ENCODE data around the gene CEP250. TPM values are rescaled to one million over a fixed set of nuclear protein-coding genes. Genes with fewer than 3 reads are reported as not detected.

The CEP250 gene
- polyA plus RNA-seq, 1 donor (not counting 4 experiments of a cell fraction or from before 2014, with no cell fraction given) = 8.1 TPM

DNA sequence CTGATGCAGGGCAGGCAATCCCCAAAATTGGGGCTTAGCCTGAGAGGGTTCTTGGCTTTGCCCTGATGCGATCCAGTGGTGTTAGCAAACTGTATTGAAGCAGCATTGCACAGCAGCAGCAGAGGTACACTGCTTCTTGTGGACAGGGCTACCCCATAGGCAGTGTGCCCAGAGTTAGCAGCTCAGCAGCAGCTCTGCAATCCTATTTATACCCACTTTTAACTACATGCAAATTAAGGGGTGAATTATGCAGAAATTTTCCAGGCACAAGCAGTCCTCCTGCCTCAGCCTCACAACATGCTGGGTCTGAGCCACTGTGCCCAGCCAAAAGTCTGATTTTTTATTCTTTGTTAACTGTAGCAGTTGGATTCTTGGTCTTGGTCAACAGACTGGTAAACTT is 70.2 kb downstream of the CEP250 start:
- FAIRE-seq (no peak), DNase-seq (ENCODE audit: low read depth, low spot score) (no peak)
- no peaks in the 10 kb centered on the region for H3K36me3 ChIP-seq (ENCODE audit: control insufficient read depth in 2 of 2, extremely low read depth in 1 of 2, insufficient read depth in 2 of 2, low read length in 2 of 2)
- H3K4me2 ChIP-seq (ENCODE audit: control insufficient read depth, extremely low read depth, insufficient read depth, low read depth, low read length) = no peak overlapping the region
- no peak overlapping the region for H3K27ac ChIP-seq (ENCODE audit: control insufficient read depth, insufficient read depth, low read length)
- H3K9ac ChIP-seq (ENCODE audit: control insufficient read depth, extremely low read depth, insufficient read depth, low read length) = no peak overlapping the region
- no peaks in the 10 kb centered on the region for H3K9me3 ChIP-seq (ENCODE audit: control insufficient read depth, low read depth, low read length)
- H3K4me1 ChIP-seq (ENCODE audit: control insufficient read depth, extremely low read depth, insufficient read depth, low read length) = no peaks in the 10 kb centered on the region
- H3K4me3 ChIP-seq (ENCODE audit: control insufficient read depth in 2 of 3, extremely low read depth in 1 of 3, insufficient read depth in 2 of 3, low read depth in 1 of 3, low read length in 3 of 3) = no peak overlapping the region
- no peaks in the 10 kb centered on the region for H3K27me3 ChIP-seq (ENCODE audit: control insufficient read depth, extremely low read depth, insufficient read depth, low read length)
- no peaks in the 10 kb centered on the region for H4K20me1 ChIP-seq (ENCODE audit: control insufficient read depth, extremely low read depth, insufficient read depth, low read length)
- dilution Hi-C loops (cut with MboI; ENCODE audit: extremely low pct_ligation_motif_present, low sequenced_read_pairs) = no loop called here
- H2AFZ ChIP-seq (ENCODE audit: control insufficient read depth, low read length) = no peak overlapping the region
- TF ChIP-seq CTCF (optimal IDR thresholded peaks at IDR 0.05 in 1 of 3, IDR thresholded peaks at IDR 0.05 in 1 of 3, conservative IDR thresholded peaks at IDR 0.05 in 1 of 3; ENCODE audit: extremely low read depth in 1 of 3, insufficient read depth in 2 of 3, low read length in 3 of 3) = no peak
- no peak for TF ChIP-seq EZH2 (IDR thresholded peaks at IDR 0.05; ENCODE audit: low read length)
- H3K9me1 ChIP-seq (ENCODE audit: control insufficient read depth, extremely low read depth, insufficient read depth, low read length) = no peaks in the 10 kb centered on the region
- no peaks in the 10 kb centered on the region for H3K79me2 ChIP-seq (ENCODE audit: control insufficient read depth, insufficient read depth, low read length)

DNA sequence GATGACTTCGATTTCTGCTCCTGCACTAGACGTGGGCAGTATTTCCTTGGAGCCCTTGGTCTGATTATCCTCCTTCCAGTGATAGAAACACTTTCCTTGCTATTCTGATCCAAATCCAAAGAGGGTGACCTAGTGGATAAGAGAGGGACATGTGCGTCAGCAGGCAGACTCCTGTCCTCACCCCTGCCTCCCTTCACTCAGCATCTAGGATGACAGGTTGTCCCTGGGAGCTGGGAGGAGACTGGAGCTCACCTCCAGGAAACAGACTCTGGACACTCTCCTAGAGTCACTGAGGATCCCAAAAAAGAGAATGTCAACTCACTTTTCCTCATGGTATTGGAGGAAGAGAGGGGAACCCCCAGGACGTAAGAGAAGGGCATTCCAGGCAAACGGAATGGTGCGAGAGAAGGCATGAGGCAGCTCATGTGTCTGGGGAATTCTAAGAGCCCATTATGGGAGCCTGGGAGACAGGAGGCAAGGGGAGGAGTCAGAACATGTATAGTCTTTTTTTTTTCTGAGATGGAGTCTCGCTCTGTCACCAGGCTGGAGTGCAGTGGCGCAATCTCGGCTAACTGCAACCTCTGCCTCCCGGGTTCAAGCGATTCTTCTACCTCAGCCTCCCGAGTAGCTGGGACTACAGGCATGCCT is 71.8 kb downstream of the CEP250 start:
- H3K36me3 ChIP-seq (ENCODE audit: control insufficient read depth in 2 of 2, extremely low read depth in 1 of 2, insufficient read depth in 2 of 2, low read length in 2 of 2) = no peaks in the 10 kb centered on the region
- no peak overlapping the region for H3K9ac ChIP-seq (ENCODE audit: control insufficient read depth, extremely low read depth, insufficient read depth, low read length)
- no peaks in the 10 kb centered on the region for H3K9me3 ChIP-seq (ENCODE audit: control insufficient read depth, low read depth, low read length)
- no peaks in the 10 kb centered on the region for H3K27me3 ChIP-seq (ENCODE audit: control insufficient read depth, extremely low read depth, insufficient read depth, low read length)
- no peak overlapping the region for H3K4me2 ChIP-seq (ENCODE audit: control insufficient read depth, extremely low read depth, insufficient read depth, low read depth, low read length)
- H3K4me3 ChIP-seq (ENCODE audit: control insufficient read depth in 2 of 3, extremely low read depth in 1 of 3, insufficient read depth in 2 of 3, low read depth in 1 of 3, low read length in 3 of 3) = no peak overlapping the region
- H3K79me2 ChIP-seq (ENCODE audit: control insufficient read depth, insufficient read depth, low read length) = no peaks in the 10 kb centered on the region
- FAIRE-seq (no peak), DNase-seq (ENCODE audit: low read depth, low spot score) (no peak)
- dilution Hi-C loops (cut with MboI; ENCODE audit: extremely low pct_ligation_motif_present, low sequenced_read_pairs) = no loop called here
- no peaks in the 10 kb centered on the region for H3K4me1 ChIP-seq (ENCODE audit: control insufficient read depth, extremely low read depth, insufficient read depth, low read length)
- no peak overlapping the region for H3K27ac ChIP-seq (ENCODE audit: control insufficient read depth, insufficient read depth, low read length)
- H4K20me1 ChIP-seq (ENCODE audit: control insufficient read depth, extremely low read depth, insufficient read depth, low read length) = no peaks in the 10 kb centered on the region
- no peaks in the 10 kb centered on the region for H3K9me1 ChIP-seq (ENCODE audit: control insufficient read depth, extremely low read depth, insufficient read depth, low read length)
- H2AFZ ChIP-seq (ENCODE audit: control insufficient read depth, low read length) = no peak overlapping the region
- TF ChIP-seq EZH2 (IDR thresholded peaks at IDR 0.05; ENCODE audit: low read length) = no peak
- TF ChIP-seq CTCF (optimal IDR thresholded peaks at IDR 0.05 in 1 of 3, IDR thresholded peaks at IDR 0.05 in 1 of 3, conservative IDR thresholded peaks at IDR 0.05 in 1 of 3; ENCODE audit: extremely low read depth in 1 of 3, insufficient read depth in 2 of 3, low read length in 3 of 3) = no peak
